ENCODE measurements around the gene OR7C2.
"Not testable (repeated sequence)": the region's sequence is repeated elsewhere in the genome, so short reads cannot be mapped to it uniquely, and the experiment has no call there.

GRCh38 chr19:14949413-14949812, 8.1 kb downstream of the OR7C2 start:
- TF ChIP-seq, protein P1, sequence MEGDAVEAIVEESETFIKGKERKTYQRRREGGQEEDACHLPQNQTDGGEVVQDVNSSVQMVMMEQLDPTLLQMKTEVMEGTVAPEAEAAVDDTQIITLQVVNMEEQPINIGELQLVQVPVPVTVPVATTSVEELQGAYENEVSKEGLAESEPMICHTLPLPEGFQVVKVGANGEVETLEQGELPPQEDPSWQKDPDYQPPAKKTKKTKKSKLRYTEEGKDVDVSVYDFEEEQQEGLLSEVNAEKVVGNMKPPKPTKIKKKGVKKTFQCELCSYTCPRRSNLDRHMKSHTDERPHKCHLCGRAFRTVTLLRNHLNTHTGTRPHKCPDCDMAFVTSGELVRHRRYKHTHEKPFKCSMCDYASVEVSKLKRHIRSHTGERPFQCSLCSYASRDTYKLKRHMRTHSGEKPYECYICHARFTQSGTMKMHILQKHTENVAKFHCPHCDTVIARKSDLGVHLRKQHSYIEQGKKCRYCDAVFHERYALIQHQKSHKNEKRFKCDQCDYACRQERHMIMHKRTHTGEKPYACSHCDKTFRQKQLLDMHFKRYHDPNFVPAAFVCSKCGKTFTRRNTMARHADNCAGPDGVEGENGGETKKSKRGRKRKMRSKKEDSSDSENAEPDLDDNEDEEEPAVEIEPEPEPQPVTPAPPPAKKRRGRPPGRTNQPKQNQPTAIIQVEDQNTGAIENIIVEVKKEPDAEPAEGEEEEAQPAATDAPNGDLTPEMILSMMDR (IDR thresholded peaks at IDR 0.05) = not testable (repeated sequence)
- not testable (repeated sequence) for TF ChIP-seq ZFX (IDR thresholded peaks at IDR 0.05; ENCODE audit: borderline replicate concordance)
